Measurements from ENCODE around the gene AGTR2. TPM values are rescaled to one million over a fixed set of nuclear protein-coding genes. Genes with fewer than 3 reads are reported as not detected.

AGTR2 gene, protein sequence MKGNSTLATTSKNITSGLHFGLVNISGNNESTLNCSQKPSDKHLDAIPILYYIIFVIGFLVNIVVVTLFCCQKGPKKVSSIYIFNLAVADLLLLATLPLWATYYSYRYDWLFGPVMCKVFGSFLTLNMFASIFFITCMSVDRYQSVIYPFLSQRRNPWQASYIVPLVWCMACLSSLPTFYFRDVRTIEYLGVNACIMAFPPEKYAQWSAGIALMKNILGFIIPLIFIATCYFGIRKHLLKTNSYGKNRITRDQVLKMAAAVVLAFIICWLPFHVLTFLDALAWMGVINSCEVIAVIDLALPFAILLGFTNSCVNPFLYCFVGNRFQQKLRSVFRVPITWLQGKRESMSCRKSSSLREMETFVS
- not detected in 2 replicates for total RNA-seq

DNA sequence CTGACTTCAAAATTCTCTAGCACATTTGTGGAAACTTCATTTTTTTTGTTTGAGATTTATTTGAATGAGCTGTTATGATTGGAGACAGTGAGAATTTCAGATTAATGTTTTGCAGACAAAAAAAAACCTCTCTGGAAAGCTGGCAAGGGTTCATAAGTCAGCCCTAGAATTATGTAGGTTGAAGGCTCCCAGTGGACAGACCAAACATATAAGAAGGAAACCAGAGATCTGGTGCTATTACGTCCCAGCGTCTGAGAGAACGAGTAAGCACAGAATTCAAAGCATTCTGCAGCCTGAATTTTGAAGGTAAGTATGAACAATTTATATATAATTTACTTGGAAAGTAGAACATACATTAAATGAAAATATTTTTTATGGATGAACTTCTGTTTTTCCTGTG lies at the start of gene AGTR2:
Gene AGTR2 (plus strand): TSS at position 234 of the 400 bp plus-strand sequence. CDS start 1,537 bp downstream, outside the sequence.

